HG02840 (cell line): ENCODE measurements around the gene ZNRF2.
"Not testable (repeated sequence)": the region's sequence is repeated elsewhere in the genome, so short reads cannot be mapped to it uniquely, and the experiment has no call there.

Source experiments
- ATAC-seq: cut with Tn5 transposase; IDR thresholded peaks from one replicate; pipeline ENCODE4 v1.9.1; 2021; ENCODE audit warnings: mild to moderate bottlenecking, moderate library complexity, moderate number of reproducible peaks; ENCODE audit not compliant: unreplicated experiment, low FRiP score

Gene ZNRF2

GRCh38 chr7:30285536-30286284 lies 1.3 kb downstream of the ZNRF2 start:
- peak; percentile 15 for ATAC-seq

GRCh38 chr7:30286749-30287148 lies 2.4 kb downstream of the ZNRF2 start:
- no peak for ATAC-seq

DNA sequence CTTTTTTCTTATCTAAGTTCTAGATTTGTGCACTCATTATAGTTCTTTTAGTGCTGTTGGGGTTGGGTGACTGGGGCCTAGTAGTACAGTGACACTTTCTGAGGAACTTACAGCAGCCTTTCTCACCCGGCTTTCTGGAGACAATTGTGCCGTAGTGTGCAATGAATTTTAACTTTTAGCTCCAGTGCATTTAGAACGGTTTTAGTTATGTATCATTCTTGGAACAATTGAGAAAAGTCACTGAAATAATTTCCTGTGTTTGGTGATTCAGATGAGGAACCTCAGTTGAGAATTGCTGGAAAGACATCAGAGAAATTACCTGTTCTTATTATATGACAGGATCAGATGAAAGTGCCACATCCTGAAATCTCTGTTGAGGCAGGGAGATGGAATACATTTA lies 3.2 kb downstream of the ZNRF2 start:
- ATAC-seq, result not testable (repeated sequence)

GRCh38 chr7:30289634-30290033 lies 5.2 kb downstream of the ZNRF2 start:
- ATAC-seq, result not testable (repeated sequence)

DNA sequence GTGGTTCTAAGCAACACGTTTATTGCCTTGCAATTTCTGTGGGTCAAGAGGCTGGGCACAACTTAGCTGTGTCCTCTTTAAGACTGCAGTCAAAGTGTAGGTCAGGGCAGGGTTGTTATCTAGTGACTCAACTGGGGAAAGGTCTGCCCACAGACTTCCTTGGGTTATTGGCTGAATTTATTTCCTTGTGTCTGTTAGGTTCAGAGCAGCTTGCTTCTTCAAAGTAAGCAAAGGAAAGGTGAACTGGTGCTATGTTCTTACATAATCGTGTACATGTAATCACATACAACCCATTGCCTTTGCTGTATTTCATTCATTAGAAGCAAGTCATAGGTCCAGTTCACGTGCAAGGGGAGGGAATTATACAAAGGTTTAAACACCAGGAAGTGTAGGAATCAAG lies 5.9 kb downstream of the ZNRF2 start:
- ATAC-seq, result not testable (repeated sequence)

DNA sequence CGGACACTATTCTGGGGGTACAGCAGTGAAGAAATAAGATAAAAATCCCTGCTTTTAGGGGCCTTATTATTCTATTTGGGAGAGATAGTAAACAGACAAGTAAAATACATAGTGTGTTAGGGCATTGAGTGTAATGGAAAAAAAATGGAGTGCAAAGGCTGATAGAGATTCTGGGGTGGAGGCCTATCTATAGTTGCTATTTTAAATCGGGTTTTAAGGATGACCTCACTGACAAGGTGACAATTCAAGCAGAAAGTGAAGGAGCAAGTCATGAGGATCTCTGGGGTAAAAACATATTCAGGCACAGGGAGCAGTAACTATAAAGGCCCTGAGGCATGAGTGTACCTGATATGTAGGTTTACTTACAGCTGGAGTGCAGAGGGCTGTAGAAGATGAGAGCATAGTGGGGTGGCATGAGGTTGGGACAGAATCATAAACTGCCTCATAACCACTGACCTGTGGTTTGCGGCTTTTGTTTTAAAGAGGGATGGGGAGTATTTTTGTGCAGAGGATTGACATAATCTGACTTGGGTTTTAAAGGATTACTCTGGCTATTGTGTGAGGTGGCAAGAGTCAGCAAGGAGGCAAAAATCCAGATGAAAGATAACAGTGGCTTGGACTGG lies 8.1 kb downstream of the ZNRF2 start:
- not testable (repeated sequence) for ATAC-seq

GRCh38 chr7:30296304-30296703 lies 11.9 kb downstream of the ZNRF2 start:
- not testable (repeated sequence) for ATAC-seq

GRCh38 chr7:30297499-30297898 lies 13.1 kb downstream of the ZNRF2 start:
- ATAC-seq, result not testable (repeated sequence)

DNA sequence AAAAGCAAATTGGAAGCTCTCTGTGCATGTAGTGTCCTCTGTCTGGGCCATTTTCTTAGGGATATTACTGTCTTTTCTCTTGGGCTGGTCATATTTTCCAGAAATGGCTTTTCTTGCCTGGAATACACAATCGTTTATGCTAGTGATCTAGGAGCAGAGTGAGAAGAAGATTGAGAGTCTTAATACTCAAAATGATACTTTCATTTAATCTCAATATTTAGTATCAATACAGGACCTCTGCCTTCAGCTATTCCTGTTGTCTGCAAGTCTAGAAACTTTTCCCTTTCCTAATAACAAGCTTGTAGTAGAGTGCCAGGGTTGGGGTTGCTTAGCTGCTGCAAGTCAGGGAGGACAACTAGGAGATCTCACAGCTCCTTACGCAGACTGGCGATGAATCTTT lies 14.0 kb downstream of the ZNRF2 start:
- ATAC-seq, result not testable (repeated sequence)

DNA sequence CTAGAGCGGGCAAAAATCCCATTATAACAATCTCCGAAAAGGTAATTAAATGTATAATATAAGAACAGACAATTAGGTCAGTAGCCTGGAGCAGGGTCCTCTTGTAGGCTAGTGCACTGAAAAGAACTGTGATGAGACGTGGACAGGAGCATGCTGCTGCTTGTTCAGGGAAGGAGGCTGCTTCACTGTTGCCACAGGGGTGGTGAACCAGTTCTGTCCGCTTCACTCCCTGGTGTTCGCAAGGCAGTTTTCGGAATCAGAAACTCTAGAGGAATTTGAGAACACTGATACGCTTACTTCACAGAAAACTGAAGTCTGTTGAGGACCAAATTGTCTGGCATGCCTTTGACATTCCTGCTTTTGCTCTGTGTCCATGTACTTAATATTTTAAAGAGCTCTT lies 17.4 kb downstream of the ZNRF2 start:
- ATAC-seq, result no peak

GRCh38 chr7:30302656-30303311 lies 18.4 kb downstream of the ZNRF2 start:
- ATAC-seq, result no peak

GRCh38 chr7:30303312-30304039 lies 19.1 kb downstream of the ZNRF2 start:
- ATAC-seq, result no peak

GRCh38 chr7:30304177-30304884 lies 19.9 kb downstream of the ZNRF2 start:
- no peak for ATAC-seq

DNA sequence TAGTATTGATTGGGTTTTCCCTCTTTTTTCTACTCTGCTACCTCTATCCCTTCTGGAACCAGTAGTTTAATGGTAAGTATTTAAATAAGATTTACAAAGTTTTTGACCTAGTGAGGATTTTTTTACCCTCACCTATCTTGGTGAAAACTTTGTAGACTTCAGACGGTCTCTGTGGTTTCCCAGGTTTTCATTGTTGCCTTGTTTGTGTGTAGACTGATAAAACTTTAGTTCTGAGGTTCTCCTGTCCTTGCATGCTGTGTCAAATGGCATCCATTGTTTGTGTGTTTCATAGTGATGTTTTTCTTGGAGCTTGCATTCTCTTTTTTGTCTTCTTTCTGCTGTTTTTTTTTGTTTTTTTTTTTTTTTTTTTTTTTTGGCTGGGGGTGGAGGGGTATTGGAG lies 22.6 kb downstream of the ZNRF2 start:
- ATAC-seq, result no peak

DNA sequence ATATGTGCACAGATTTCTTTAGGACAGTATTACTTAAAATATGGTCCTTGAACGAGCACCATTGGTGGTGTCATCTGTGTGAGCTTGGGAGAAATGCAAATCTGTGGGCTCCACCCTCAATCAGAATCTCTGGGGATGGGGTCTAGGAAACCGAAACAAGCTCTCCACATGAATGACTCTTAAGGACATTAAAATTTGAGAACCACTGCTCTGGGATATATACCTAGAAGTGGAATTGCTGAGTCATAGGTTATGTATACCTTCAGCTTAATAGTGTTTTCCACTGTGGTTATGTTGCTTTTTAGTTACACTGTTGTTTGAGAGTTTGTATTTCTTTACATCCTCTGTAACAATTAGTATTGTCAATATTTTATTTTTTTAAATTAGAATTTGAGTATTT lies 24.0 kb downstream of the ZNRF2 start:
- ATAC-seq, result no peak

DNA sequence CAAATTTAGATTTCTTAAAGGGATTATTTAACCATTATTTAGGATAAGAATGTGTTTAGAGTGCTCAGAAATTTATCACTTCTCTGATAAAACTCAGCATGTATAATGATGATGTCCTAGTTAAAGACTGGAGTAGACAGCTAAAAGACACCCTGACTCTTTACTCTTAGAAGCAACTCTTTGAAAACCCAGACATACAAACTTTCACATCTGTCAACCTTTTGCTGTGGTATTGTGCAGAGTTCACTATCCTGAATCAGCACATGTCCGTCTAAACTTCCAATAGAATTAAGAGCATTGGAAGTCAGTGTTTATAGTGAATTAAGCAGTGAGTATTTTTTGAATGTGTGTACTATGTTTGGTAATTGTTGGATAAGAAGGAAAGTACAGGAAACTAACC lies 24.9 kb downstream of the ZNRF2 start:
- no peak for ATAC-seq

- ATAC-seq, result no peak
Measured at GRCh38 chr7:30309842-30310435, 25.5 kb downstream of the ZNRF2 start.

GRCh38 chr7:30310674-30311362 lies 26.4 kb downstream of the ZNRF2 start:
- ATAC-seq, result no peak

DNA sequence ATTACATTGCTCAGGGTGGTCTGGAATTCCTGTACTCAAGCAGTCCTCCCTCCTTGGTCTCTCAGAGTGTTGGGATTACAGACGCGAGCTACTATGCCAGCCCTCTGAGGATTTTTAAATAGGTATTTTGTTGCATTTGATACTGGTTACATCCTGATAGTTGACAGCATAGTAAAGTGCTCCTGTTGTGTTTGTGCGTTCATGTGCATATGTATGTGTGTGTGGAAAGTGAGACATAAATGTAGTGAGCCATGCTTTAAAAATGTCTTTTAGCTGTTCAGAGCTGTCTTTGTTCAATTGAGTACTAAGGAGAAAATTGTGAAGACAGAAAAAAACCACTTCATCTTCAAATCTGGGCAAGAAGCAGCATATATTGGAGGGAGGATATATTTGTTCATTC lies 27.8 kb downstream of the ZNRF2 start:
- no peak for ATAC-seq
